RWPE2 (cell line): ENCODE measurements around the gene NPC2.

Experiments used
- ATAC-seq: fragments of 200-7000 bp; cut with Tn5 transposase; 3 replicates; pipeline ENCODE4 v1.9.1; 2021; ENCODE audit warnings: low read depth
- DNase-seq: peaks from one replicate; pipeline ENCODE4 v3.0.0-alpha.2; 2020; ENCODE audit warnings: low spot score
- H3K27ac ChIP-seq: fragments of 450-650 bp; 2 replicates; pipeline ENCODE4 v1.5.1; 2017; ENCODE audit warnings: mild to moderate bottlenecking; ENCODE audit not compliant: poor library complexity, severe bottlenecking
- H3K27me3 ChIP-seq: fragments of 250-450 bp; sonication (Bioruptor Pico); 2 replicates; pipeline ENCODE4 v1.5.1; 2021; ENCODE audit warnings: mild to moderate bottlenecking, moderate library complexity; ENCODE audit not compliant: insufficient read depth, poor library complexity, severe bottlenecking
- H3K36me3 ChIP-seq: fragments of 250-450 bp; sonication (Bioruptor Pico); 2 replicates; pipeline ENCODE4 v1.5.1; 2020; ENCODE audit warnings: low read depth, mild to moderate bottlenecking, moderate library complexity
- H3K4me1 ChIP-seq: fragments of 250-450 bp; sonication (Bioruptor Pico); 2 replicates; pipeline ENCODE4 v1.5.1; 2021; ENCODE audit warnings: mild to moderate bottlenecking, moderate library complexity; ENCODE audit not compliant: insufficient read depth, poor library complexity, severe bottlenecking
- H3K4me3 ChIP-seq: fragments of 250-450 bp; sonication (Bioruptor Pico); 2 replicates; pipeline ENCODE4 v1.5.1; 2021; ENCODE audit warnings: mild to moderate bottlenecking, moderate library complexity; ENCODE audit not compliant: severe bottlenecking
- H3K9me3 ChIP-seq: fragments of 250-450 bp; sonication (Bioruptor Pico); 2 replicates; pipeline ENCODE4 v1.5.1; 2021; ENCODE audit warnings: mild to moderate bottlenecking, moderate library complexity; ENCODE audit not compliant: severe bottlenecking
- CTCF ChIP-seq: fragments of 450-650 bp; IDR thresholded peaks from one replicate; pipeline ENCODE4 v1.5.1; 2017; ENCODE audit warnings: mild to moderate bottlenecking, moderate library complexity; ENCODE audit not compliant: poor library complexity, severe bottlenecking

Gene NPC2

GRCh38 chr14:74442757-74443156, 50.3 kb downstream of the NPC2 start:
- H3K27ac ChIP-seq = no peak overlapping the region
- H3K27me3 ChIP-seq = peaks cover 4% of the 10 kb centered on the region
- no peaks in the 10 kb centered on the region for H3K9me3 ChIP-seq
- no peak overlapping the region for H3K4me3 ChIP-seq
- DNase-seq (no peak), ATAC-seq (no peak)
- no peak for TF ChIP-seq CTCF
- no peaks in the 10 kb centered on the region for H3K4me1 ChIP-seq
- no peaks in the 10 kb centered on the region for H3K36me3 ChIP-seq

GRCh38 chr14:74441113-74441512, 52.0 kb downstream of the NPC2 start:
- H3K9me3 ChIP-seq = no peaks in the 10 kb centered on the region
- no peak overlapping the region for H3K27ac ChIP-seq
- no peak for ATAC-seq
- H3K27me3 ChIP-seq = peaks cover 11% of the 10 kb centered on the region
- H3K36me3 ChIP-seq = no peaks in the 10 kb centered on the region
- DNase-seq = no peak
- no peaks in the 10 kb centered on the region for H3K4me1 ChIP-seq
- H3K4me3 ChIP-seq = no peak overlapping the region
- no peak for TF ChIP-seq CTCF

- no peaks in the 10 kb centered on the region for H3K9me3 ChIP-seq
- no peak overlapping the region for H3K4me3 ChIP-seq
- H3K27ac ChIP-seq = no peak overlapping the region
- H3K4me1 ChIP-seq = no peaks in the 10 kb centered on the region
- no peak for TF ChIP-seq CTCF
- peaks cover 15% of the 10 kb centered on the region for H3K27me3 ChIP-seq
- H3K36me3 ChIP-seq = no peaks in the 10 kb centered on the region
- DNase-seq = no peak
- ATAC-seq = no peak
These were observed 54.7 kb downstream of the NPC2 start for GRCh38 chr14:74438351-74438915.

GRCh38 chr14:74437496-74438053, 55.5 kb downstream of the NPC2 start:
- Histone ChIP-seq H3K9me3 (no peaks in the 10 kb centered on the region), H3K27ac (no peak overlapping the region), H3K36me3 (no peaks in the 10 kb centered on the region), H3K27me3 (peaks cover 21% of the 10 kb centered on the region), H3K4me1 (no peaks in the 10 kb centered on the region), H3K4me3 (no peak overlapping the region)
- ATAC-seq (no peak), DNase-seq (no peak)
- TF ChIP-seq CTCF = no peak

GRCh38 chr14:74434294-74434693, 58.8 kb downstream of the NPC2 start:
- Histone ChIP-seq H3K9me3 (no peaks in the 10 kb centered on the region), H3K4me1 (no peaks in the 10 kb centered on the region), H3K27ac (no peak overlapping the region), H3K4me3 (no peak overlapping the region), H3K36me3 (no peaks in the 10 kb centered on the region), H3K27me3 (peaks cover 25% of the 10 kb centered on the region)
- DNase-seq (no peak), ATAC-seq (no peak)
- TF ChIP-seq CTCF = no peak
